NCI-H2196 (cell line): ENCODE measurements around the gene NF2.
A peak's percentile ranks its signal among the peaks of the same experiment; 100 is the strongest.

Experiments
- DNase-seq: peaks from one replicate; lab custom pipeline; 2025; ENCODE audit not compliant: unreplicated experiment; lab: John Stamatoyannopoulos, UW

NF2 gene

GRCh38 chr22:29661336-29661735 is 57.9 kb downstream of the NF2 start:
- DNase-seq: no peak

DNA sequence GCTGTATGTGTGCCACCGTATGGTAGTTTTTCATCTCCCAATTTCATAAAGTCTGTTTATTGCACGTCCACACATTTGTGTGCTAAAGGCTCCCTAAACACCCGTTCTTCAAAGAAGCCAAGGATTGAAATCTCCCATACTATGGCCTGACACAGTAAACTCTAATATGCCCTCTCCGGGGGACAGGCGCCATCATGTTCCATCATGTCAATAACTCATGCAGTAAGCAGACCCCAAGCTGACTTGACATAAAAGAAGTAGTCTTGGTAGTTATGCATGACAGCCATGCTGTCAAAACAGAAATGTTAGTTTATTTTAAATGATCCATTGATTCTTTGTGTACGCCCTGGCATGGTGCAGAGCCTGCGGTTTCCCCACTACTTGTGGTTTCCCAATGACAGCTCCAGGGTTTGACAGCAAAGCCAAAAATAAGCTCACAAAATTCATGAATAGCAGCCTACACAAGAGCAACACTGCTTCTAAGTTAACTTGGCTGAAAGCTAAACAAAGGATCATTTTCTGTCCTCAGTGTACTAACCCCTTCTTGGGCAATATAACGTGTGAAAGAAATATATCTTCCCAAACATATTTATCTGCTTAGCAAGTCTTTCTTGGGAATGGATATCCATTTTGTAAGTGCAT is 59.9 kb downstream of the NF2 start:
- DNase-seq: no peak

- DNase-seq: no peak
Observed at GRCh38 chr22:29665486-29665885, 62.1 kb downstream of the NF2 start.

DNA sequence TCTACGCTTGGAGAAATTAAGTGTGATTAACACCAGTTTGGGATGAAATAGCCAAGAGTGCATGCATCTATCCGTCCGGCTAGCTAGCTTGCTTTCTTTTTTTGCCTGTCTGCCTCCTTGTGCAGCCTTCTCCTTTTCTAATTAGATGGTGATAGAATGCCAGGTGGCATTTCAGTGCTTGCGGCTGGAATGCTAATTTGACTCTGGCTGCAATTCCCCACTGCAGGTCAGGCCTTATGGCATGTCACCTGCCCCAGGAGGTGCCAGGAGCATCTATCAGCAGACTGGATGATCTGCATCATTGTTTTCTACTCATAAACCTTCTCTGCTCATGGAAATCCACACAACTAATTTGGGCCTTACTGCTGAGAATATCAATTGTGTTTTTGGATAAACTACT is 65.2 kb downstream of the NF2 start:
- no peak for DNase-seq

GRCh38 chr22:29670626-29671025 is 67.2 kb downstream of the NF2 start:
- no peak for DNase-seq

DNA sequence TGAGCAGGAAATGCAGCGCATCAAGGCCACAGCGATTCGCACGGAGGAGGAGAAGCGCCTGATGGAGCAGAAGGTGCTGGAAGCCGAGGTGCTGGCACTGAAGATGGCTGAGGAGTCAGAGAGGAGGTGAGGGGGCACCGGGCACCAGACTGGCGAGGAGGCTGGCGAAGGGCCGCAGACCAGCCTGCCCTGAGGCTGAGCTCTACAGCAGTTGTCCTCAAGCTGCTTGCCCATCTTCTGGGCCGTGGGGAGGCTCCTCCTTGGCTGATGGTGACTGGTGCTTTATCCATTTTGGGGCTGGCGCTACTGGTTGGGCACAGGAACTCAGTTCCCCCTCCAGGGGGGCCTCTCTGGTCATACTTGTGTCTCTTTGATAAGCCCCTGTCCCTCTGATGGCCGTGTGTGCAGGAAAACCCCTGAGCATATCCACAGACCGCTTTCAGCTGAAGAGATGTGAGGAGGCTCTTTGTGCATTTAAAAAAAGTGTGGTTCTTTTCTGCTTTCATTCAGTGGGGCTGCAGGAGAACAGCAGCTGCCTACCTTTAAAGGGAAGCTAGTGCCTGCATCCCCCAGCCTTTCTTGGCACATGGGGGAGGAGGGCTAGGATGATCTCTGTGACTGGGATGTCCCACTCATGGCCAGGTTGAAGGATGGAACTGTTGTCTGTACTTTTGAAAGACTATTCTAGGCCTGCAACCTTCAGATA is 70.1 kb downstream of the NF2 start:
- no peak for DNase-seq

DNA sequence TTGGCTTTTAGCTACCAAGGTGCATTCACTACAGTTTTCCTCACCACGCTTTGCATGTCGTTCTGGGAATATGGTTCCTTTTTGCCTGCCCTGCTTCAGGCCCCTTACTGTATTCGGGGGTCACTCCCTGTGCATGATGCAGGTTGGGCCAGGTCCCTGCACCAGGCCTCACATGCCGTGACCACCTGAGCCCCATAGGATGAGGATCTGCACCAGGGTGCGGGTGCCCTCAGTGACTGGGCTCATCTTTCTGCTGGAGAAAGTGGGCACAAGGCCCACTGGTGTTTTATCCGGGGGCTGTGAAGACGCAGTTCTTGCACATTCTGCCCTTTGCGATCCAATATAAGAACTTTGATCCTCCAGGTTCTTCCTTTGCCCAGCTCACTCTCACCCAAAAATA is 70.7 kb downstream of the NF2 start:
- no peak for DNase-seq

- no peak for DNase-seq
Observed at GRCh38 chr22:29679316-29679715, 75.9 kb downstream of the NF2 start.

- no peak for DNase-seq
Observed at GRCh38 chr22:29683536-29683935, 80.1 kb downstream of the NF2 start.

DNA sequence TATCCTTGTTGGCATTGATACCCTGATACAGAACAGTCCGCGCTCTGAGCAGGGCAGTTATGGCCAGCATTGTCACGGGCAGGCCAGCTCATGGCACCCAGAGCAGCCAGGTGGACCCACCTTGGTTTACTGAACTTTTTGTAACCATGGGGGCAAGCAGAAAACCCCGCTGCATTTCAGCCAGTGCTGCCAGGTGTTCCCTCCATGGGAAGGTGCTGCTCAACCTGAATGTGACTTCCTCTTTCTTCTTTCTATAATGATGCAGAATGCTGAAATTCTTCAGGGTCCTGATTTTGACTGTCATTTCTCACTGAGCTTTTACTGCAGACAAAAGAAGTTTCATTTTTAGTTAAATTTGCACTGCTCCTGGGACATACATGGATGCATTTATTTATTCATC is 80.8 kb downstream of the NF2 start:
- no peak for DNase-seq

DNA sequence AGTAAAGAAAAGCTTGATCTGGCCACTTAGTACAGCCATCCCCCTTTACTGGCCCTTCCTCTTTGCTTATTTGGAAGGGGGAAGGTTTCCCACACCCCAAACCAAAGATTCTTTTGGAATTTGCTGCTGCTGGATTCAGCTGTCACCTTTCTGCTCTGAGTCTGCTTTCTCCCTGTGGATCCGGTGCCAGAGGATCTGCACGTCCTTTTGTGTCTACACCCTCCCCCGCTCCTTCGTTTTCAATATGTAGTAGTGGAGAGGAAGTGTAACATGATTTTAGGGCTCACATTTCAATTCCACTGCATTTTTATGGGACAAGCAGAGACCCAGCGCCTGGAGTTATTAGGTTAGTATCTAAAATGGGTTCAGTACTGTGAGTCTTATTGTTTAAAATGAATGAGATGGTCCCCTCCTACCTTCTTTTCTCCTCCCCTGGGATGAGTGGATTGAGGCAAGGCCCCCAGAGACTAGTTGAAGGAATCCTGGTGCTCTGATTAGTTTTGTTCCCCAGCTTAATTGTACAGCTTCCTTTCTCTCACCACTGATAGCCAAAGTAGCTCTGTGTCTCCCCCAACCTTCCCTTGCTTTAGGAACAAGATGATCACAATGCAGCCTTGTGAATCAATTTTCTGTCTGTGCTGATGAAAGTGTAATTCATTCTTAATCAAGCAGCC is 85.9 kb downstream of the NF2 start:
- DNase-seq: peak; percentile 1

- peak; percentile 32 for DNase-seq
Observed at GRCh38 chr22:29689880-29690213, 86.4 kb downstream of the NF2 start.

GRCh38 chr22:29690476-29690875 is 87.0 kb downstream of the NF2 start:
- no peak for DNase-seq

DNA sequence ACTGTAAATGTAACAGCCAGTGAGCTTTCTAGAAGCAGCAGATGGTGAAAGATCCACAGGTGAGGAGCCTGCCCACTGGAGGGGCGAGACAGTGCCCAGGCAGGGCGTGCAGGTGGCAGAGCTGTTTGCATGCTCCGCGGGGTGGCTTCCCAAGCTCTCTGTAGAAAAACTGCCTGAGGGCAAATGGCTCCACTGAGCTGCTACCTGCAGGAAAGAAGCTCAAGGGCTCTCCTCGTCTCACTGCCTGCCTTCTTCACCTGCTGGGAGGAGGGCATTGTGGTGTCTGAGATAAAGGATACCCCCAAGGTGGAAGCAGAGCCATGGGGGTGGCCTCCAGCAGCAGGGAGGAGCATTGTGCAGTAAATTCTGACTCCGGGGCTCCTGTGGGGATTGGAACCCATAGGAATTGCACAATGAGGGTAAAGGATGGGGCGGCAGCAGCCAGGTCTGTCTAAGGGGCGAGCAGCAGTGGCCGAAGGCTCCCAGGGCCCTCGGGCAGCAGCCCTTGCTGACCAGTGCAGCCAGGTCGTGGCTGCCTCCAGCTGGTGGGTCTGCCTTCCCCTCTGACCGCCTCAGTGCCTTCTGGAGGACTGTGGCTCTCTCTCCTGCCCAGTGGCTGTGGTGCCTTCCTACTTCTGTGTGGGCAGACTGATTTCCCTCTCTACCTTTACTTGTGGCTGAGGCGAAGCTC is 88.3 kb downstream of the NF2 start:
- no peak for DNase-seq

GRCh38 chr22:29692327-29692640 is 88.9 kb downstream of the NF2 start:
- no peak for DNase-seq

DNA sequence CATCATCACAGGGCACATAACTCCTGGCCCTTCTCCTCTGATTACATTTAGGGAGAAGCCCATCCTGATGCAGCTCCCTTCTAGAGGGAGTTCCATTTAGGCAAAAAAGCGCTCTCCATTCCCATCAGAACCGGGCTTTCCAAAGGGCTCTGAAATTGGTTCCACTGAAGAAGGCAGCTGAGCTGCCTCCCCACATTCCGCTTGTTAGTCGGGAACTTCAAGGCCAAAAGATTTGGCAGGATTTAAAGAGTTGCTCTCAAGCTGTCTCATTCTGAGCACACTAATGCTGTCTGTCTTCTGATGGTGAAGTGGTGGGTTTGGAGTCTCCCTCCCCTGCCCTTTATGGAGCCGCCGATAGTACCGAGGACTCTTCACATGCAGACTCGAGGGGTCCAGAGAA is 89.7 kb downstream of the NF2 start:
- no peak for DNase-seq

DNA sequence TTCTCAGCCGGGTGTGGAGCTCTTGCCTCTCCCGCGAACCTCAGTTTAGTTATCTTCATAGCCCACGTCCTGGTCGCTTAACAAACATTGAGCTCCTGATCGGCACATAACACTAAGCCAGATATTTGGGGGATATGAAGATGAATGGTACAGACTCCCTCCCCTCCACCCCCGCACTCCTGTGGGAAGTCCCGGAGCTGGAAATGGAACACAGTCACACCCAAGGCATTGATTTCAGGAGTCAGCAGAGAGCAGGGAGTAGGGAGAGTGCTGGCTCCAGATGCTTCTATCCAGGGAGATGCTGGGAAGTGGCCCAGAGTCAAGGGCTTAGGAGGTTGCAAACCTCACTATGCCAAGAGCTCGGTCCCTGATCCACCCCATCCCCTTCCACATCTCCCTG is 90.2 kb downstream of the NF2 start:
- DNase-seq: no peak

DNA sequence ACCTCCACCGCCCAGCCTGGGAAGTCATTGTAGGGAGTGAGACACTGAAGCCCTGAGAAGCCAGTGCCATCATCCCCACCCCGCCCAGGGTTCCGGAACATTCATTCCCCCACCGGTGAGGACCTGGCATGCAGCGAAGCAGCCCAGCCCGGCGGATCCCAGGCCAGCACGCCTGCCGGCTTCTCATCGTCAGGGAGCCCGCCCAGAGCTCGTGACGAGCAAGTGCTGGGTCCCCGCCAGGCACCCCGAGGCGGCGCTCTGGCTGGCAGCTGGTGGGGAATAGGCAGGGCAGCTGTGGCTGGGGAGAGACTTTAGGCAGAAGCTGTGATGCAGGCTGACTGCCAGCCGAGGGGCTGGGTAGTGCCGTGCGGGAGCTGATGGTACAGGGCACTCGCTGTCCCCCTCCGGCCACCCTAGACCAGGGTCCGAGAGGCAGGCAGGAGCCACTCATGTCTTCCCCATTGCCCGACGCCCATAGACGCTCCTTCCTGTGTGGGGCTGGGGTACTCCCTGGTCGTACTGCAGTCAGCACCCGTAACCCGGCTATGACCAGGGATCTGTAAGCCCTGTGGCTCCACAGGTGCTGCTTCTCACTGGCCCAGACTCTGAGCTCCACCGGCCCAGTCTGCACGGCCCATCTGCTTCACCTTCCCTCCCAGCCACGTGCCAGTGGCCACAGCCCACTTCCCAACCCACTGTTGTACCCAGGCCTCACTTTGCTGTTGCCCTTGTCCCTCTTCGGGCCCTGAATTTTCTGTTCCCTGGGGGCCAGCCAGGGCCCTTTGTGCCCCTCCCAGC is 91.9 kb downstream of the NF2 start:
- DNase-seq: no peak

DNA sequence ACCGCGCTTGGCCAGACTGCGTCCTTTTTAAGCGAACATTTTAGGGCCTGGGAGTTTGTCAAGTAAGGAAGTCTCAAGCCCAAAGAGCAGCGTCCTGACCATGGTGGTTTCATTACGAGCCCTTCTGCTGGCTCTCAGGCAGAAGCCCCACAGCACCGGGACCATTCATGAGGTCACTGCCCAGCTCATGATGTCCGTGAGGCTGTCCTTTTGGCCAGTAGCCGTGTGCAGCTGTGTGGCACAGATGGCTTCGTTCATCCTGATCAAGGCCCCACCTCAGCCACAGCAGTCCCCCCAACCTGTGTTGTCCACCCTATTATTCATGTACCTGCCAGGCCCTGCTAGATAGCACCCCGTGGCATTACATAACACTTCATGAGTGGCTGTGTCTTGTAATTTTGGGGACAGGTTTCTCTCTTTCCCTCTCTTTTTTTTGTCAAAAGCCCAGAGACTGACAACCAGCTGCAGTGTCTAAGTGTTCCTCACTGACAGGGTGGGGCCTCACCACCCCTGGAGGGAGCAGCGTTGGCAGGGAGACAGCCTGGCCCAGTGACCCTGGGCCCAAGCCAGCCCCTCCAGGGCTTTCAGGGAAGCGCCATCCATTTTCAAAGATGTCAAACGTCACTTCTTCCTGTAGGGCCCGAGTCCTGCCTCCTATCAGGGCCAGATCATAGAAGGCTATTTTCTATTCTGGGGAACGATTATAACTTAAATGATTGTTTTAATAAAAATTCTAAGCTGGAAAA is 94.6 kb downstream of the NF2 start:
- no peak for DNase-seq

DNA sequence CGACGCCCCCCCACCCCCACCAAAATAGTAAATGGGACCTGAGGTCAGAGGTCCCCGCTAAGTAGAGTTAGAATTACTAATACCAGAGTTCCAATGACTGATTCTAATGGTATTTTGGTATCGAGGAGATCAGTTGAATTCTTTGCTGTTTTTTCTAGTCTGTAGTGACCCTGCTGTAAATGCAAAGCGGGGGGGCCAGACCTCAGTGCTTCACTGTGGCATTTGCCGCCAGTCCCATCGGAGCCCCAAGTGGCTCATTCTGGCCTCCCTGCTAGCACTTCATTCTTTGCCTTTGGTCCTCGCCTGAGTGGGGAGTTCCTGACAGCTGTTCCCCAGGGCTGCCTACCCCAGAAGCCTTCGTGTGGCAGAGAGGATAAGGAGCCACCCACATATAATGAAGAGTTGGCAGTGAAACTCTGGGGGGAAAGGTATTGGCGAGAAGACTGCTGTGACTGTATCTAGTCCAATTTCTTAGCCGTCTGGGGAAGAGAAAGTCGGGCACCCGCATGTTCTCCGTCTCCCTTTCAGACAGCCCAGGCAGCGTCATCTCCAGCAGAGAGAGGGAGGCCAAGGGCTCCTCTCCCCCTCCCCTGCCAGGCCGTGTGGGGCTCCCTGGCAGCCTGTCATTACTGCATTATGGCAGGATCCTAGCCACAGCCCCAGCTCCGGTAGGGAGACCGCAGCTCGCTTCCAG is 96.9 kb downstream of the NF2 start:
- no peak for DNase-seq
